HUES64 (cell line): ENCODE measurements around the gene UGP2.
A peak's percentile ranks its signal among the peaks of the same experiment; 100 is the strongest.
"Not testable (repeated sequence)": the region's sequence is repeated elsewhere in the genome, so short reads cannot be mapped to it uniquely, and the experiment has no call there.

ENCODE experiments used
- H3K27ac ChIP-seq: 2 replicates; pipeline ENCODE4 v1.7.0; 2013; ENCODE audit warnings: low read depth, low read length, inconsistent platforms
- H3K27me3 ChIP-seq: 2 replicates; pipeline ENCODE4 v1.6.1; 2013; ENCODE audit warnings: mild to moderate bottlenecking, low read length; ENCODE audit not compliant: insufficient read depth
- H3K36me3 ChIP-seq: 2 replicates; pipeline ENCODE4 v1.6.1; 2013; ENCODE audit warnings: mild to moderate bottlenecking, low read length; ENCODE audit not compliant: insufficient read depth
- H3K4me1 ChIP-seq: 2 replicates; pipeline ENCODE4 v1.6.1; 2013; ENCODE audit warnings: mild to moderate bottlenecking, low read length, moderate library complexity; ENCODE audit not compliant: insufficient read depth
- H3K4me3 ChIP-seq: 2 replicates; pipeline ENCODE4 v1.5.1; 2013; ENCODE audit warnings: mild to moderate bottlenecking, low read length, moderate library complexity
- H3K9ac ChIP-seq: 2 replicates; pipeline ENCODE4 v1.6.1; 2013; ENCODE audit warnings: mild to moderate bottlenecking, low read depth, low read length
- H3K9me3 ChIP-seq: 2 replicates; pipeline ENCODE4 v1.6.1; 2013; ENCODE audit warnings: low read depth, low read length; ENCODE audit not compliant: insufficient read depth
- WGBS: fragments of 150-250, 120-280 bp; methylation state at CpG from one replicate; pipeline ENCODE4 v1.1.7; 2013; ENCODE audit warnings: missing lambda C conversion rate; 5-methylcytosine and 5-hydroxymethylcytosine counted together

Gene UGP2

DNA sequence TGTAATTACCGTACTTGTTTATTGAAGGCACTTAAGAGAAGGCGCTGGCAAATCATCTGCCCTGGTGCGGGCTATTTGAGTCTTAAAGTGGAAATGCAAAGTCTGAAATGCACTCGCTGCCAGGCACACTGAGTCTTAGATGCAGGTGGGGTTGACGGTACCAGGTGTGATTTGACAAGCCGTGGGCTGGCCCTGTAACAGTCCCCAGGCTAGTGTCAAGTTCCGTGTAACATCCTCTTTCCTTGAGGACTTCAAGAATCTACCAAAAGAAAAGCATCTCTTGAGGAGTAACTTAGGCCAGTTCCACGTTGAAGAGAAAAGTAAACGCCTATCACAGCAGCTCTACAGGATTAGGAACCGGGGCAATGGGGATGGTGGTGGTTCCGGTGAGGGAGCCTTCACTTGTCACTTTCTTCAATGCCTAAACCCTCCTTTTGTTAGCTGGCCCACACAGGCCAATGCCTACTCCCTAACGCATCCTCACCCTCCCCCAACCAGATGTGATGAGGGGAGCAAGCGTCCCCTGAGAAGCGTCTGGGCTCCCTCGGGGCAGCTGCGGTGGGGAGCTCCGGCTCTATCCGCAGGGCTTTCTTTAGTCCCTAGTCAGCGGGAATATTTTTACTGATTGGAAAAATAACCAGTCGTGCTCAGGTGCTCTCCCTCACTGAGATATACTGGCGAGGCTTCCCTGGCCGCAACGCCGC is 1.5 kb upstream of the UGP2 start:
- Histone ChIP-seq H3K4me1 (peaks cover 12% of the 10 kb centered on the region; the same call in 1 of the 2 replicates), H3K9ac (peak overlapping the region; percentile 65), H3K27ac (peak overlapping the region; percentile 100), H3K9me3 (no peaks in the 10 kb centered on the region), H3K4me3 (peak overlapping the region; percentile 94), H3K27me3 (no peaks in the 10 kb centered on the region), H3K36me3 (no peaks in the 10 kb centered on the region)
- WGBS: 6% methylated on average over 24 of the region's 24 CpGs

DNA sequence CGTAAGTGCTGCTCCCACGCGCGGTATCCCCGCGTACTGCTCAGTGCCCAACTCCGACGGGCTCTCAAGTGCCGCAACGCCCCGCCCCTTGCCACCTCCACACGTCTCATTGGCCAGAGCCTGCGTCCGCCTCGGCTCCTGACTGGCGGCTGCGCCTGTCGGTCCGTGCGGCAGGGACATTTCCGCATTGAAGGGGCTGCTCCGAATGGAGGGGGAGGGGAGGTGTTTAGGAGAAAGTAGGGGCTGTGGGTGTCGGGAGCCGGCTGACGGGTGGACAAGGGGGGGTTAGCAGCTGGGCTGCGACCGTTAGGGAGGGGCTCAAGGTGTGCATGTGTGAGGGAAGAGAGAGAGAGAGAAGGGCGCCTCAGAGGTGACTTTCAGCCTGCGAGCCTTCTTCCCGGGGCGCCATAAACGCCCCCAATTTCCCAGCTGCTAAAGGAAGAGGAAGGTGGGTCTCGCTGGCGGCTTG is 877 bp upstream of the UGP2 start:
- Histone ChIP-seq H3K27ac (peak overlapping the region; percentile 100), H3K4me1 (peaks cover 18% of the 10 kb centered on the region), H3K9me3 (no peaks in the 10 kb centered on the region), H3K27me3 (no peaks in the 10 kb centered on the region), H3K9ac (peak overlapping the region; percentile 95), H3K36me3 (no peaks in the 10 kb centered on the region), H3K4me3 (peak overlapping the region; percentile 94)
- WGBS: under 1% methylated on average over 34 of the region's 34 CpGs

DNA sequence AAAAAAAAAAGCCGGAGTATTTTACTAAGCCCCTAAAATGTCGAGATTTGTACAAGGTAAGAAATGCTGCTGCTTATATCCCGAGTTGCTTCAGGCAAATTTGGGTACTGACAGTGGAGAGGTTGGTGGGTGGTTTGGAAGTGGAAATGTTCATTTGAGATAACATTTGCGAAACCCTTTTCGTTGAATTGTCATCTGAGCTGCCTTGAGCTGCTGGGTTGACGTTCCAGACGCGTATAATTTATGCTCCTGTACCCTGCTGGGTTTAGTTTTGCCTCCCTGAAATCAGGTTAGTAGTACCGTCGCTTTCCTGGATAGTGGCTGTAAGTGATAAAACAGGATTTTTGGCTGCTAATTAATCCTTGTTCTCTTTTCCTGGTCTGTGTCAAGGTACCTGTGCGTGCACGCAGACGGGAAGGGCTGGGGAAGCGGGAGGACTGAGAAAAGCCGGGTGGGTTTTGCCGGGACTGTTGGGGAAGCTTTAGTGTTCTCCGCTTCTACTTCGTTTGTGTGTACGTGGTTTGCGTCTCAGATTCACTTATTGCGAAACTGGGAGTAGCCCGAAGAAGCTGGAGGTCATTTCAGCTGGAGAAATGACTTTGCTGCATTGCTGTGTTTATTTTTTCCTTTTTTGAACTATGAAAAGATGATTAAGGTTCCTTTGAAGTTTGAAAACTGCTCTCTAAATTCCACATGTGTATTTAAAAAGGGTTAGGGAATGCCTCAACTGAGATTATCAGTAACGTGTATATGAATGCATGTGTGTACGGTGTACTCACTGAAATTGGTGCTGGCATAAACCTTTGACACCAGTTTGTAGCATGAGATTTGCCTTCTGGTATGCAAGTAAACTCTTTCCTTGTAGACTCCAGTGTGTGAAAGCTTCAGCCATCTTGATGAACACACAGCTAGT is 709 bp downstream of the UGP2 start:
- Histone ChIP-seq H3K4me1 (peaks cover 33% of the 10 kb centered on the region), H3K36me3 (no peaks in the 10 kb centered on the region; the same call in 1 of the 2 replicates), H3K27me3 (no peaks in the 10 kb centered on the region), H3K4me3 (peak overlapping the region; percentile 94), H3K9ac (peak overlapping the region; percentile 95), H3K27ac (peak overlapping the region; percentile 100), H3K9me3 (no peaks in the 10 kb centered on the region)
- under 1% methylated on average over 24 of the region's 24 CpGs for WGBS

DNA sequence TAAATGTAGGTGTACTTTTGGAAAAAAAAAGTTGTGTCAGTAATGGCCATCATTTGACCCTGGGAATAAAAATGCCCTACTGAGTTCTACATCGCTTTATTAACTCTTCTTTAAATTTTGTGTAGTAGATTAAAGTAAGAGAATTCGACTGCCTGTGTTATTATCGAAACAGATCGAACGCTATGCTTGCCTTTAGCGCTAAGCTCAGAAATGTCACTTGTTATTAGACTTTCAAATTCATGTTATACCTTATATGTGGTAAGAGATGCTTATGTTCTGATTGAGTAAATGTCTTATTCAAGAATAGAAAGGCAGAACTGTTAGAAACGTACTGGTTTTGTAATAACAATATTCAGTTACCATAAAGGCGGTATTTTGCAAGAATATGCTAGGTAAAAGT is 1.4 kb downstream of the UGP2 start:
- H3K36me3 ChIP-seq: no peaks in the 10 kb centered on the region; the same call in 1 of the 2 replicates
- WGBS: under 1% methylated on average over 6 of the region's 8 CpGs
- H3K4me3 ChIP-seq: peak overlapping the region; percentile 94
- peak overlapping the region; percentile 95 for H3K9ac ChIP-seq
- H3K4me1 ChIP-seq: peaks cover 37% of the 10 kb centered on the region
- H3K27me3 ChIP-seq: no peaks in the 10 kb centered on the region
- H3K9me3 ChIP-seq: no peaks in the 10 kb centered on the region
- H3K27ac ChIP-seq: no peak overlapping the region

DNA sequence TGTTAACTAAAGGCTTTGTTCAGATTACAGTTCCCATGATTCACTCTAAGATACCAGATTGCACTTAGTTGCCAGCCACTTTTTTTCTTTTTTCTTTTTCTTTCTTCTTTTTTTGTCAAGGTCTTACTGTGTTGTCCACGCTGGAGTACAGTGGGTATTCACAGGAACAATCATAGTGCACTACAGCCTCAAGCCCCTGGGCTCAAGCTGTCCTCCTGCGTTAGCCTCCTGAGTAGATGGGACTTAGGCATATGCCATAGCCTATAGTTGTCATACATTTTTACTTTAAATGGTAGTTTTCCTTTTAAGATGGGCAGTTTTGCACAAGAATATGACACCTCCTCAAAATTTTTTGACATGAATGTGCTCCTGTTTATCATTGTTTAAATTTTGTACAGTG is 2.1 kb downstream of the UGP2 start:
- Histone ChIP-seq H3K27ac (peak overlapping the region; percentile 93; the same call in 1 of the 2 replicates), H3K4me3 (peak overlapping the region; percentile 94), H3K9me3 (no peaks in the 10 kb centered on the region), H3K36me3 (no peaks in the 10 kb centered on the region; the same call in 1 of the 2 replicates), H3K9ac (peak overlapping the region; percentile 95), H3K4me1 (peaks cover 41% of the 10 kb centered on the region), H3K27me3 (no peaks in the 10 kb centered on the region)
- WGBS: 20% methylated on average over 1 of the region's 2 CpGs

DNA sequence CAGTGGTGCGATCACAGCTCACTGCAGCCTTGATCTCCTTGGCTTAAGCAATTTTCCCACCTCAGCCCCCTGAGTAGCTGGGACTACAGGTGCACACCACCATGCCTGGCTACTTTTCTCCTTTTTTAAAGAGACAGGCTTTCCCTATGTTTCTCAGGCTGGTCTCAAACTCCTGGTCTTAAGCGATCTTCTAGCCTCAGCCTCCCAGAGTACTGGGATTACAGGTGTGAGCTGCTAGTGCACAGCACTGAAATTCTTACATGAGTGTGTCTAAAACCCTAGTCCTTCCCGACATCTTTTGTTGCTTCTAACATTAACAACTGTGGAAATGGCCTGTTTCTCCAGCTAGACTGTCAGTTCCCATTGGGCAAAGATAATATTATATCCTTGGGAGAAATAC is 2.9 kb downstream of the UGP2 start:
- H3K36me3 ChIP-seq: no peaks in the 10 kb centered on the region; the same call in 1 of the 2 replicates
- peak overlapping the region; percentile 94 for H3K4me3 ChIP-seq
- no peaks in the 10 kb centered on the region for H3K9me3 ChIP-seq
- 22% methylated on average over 3 of the region's 3 CpGs for WGBS
- no peaks in the 10 kb centered on the region for H3K27me3 ChIP-seq
- H3K9ac ChIP-seq: peak overlapping the region; percentile 95
- peaks cover 47% of the 10 kb centered on the region for H3K4me1 ChIP-seq
- H3K27ac ChIP-seq: peak overlapping the region; percentile 93; the same call in 1 of the 2 replicates

DNA sequence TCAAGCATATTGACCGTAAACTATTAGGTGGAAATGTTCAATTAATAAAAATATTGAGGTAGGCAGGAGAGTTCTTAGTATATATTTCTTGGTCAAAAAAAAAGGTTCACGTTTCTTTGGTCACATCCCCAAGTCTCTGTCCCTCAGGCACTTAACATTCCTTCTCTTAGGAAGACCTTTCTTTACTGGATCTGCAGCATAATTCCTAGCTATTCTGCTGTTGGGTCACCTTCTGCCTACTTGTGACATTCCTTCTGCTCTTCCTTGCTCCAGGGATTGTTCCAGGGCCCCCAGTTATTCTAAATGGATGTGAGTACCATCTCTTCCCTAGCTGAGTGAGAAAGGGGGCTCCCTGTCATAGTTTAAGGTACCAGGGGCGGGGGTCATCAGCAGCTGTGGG is 4.2 kb downstream of the UGP2 start:
- 54% methylated on average over 3 of the region's 3 CpGs for WGBS
- H3K4me3 ChIP-seq: peak overlapping the region; percentile 94
- peaks cover 53% of the 10 kb centered on the region for H3K4me1 ChIP-seq
- H3K36me3 ChIP-seq: no peaks in the 10 kb centered on the region; the same call in 1 of the 2 replicates
- H3K9me3 ChIP-seq: no peaks in the 10 kb centered on the region
- H3K27ac ChIP-seq: peak overlapping the region; percentile 93
- peak overlapping the region; percentile 95 for H3K9ac ChIP-seq
- H3K27me3 ChIP-seq: no peaks in the 10 kb centered on the region

DNA sequence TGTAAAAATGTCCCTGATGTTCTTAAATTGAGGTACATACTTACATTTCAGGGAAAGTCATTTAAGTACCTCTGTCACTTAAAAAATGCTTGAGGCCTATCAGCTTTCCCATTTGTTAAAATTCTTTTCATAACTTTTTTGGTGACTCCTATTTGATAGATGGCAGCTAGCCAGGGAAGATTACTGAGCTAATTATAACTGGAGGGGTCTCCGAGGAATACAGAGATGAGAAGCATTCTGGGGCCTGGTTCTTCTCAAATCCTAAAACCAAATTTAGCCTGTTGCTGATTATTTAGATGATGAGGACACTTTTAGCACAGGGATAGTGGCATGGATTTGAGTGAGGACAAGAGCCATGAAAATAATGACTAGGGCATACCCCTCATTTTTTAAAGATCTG is 4.8 kb downstream of the UGP2 start:
- peak overlapping the region; percentile 94 for H3K4me3 ChIP-seq
- H3K27me3 ChIP-seq: no peaks in the 10 kb centered on the region
- peaks cover 60% of the 10 kb centered on the region for H3K4me1 ChIP-seq
- 47% methylated on average over 1 of the region's 1 CpG for WGBS
- peak overlapping the region; percentile 93 for H3K27ac ChIP-seq
- H3K9me3 ChIP-seq: no peaks in the 10 kb centered on the region
- H3K9ac ChIP-seq: peak overlapping the region; percentile 95
- no peaks in the 10 kb centered on the region; the same call in 1 of the 2 replicates for H3K36me3 ChIP-seq

DNA sequence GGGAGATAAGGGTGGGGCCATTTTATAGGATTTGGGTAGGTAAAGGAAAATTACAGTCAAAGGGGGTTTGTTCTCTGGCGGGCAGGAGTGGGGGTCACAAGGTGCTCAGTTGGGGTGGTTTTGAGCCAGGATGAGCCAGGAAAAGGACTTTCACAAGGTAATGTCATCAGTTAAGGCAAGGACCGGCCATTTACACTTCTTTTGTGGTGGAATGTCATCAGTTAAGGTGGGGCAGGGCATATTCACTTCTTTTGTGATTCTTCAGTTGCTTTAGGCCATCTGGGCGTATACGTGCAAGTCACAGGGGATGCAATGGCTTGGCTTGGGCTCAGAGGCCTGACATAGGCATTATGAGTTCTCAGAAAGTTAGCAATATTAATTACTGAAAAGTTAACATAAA is 5.9 kb downstream of the UGP2 start:
- peak overlapping the region; percentile 95 for H3K9ac ChIP-seq
- WGBS: 12% methylated on average over 4 of the region's 4 CpGs
- peak overlapping the region; percentile 94; the same call in 1 of the 2 replicates for H3K4me3 ChIP-seq
- not testable (repeated sequence) for H3K27me3 ChIP-seq, H3K9me3 ChIP-seq, H3K36me3 ChIP-seq
- peaks cover 70% of the 10 kb centered on the region for H3K4me1 ChIP-seq
- H3K27ac ChIP-seq: peak overlapping the region; percentile 98

DNA sequence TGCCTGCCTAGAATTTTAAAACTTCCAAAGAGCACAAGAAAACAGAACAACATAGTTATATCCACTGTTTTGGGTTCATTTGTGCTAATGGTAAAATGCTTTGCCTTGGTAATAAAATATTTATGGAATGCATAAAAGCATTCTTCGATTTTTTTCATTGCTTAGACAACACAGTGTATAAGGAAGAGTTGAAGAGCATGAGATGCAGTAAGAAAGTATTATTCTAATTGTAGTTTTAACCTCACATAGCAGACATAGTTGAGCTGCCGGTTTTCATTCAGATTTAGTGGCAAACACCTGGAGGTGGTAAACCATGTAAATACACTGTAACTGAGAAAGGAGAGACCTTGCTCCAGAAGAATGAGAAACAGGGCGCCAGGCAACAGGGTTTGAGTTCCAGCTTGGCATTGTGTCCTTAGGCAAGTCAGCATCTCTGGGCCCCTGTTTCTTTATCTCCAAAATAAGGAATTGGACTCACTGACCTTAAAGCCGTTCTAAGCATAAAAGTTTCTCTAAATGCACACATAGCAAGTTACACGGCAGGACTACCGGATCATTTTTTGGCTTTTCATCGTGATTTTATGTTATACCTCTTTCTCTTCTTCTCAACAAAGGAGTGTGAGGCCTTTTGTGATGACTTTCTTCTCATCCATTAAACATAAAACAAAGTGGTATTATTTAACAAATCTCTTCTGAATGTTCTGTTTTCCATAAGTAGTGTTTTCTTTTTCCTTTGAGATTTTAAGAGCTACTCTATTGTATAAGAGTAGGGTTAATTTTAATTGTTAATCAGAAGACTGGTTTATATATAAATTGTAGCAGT is 7.9 kb downstream of the UGP2 start:
- peak overlapping the region; percentile 68 for H3K9ac ChIP-seq
- peaks cover 91% of the 10 kb centered on the region for H3K4me1 ChIP-seq
- H3K27me3 ChIP-seq: no peaks in the 10 kb centered on the region
- peak overlapping the region; percentile 34 for H3K4me3 ChIP-seq
- peaks cover 10% of the 10 kb centered on the region; the same call in 1 of the 2 replicates for H3K36me3 ChIP-seq
- peak overlapping the region; percentile 98 for H3K27ac ChIP-seq
- WGBS: 6% methylated on average over 7 of the region's 7 CpGs
- H3K9me3 ChIP-seq: no peaks in the 10 kb centered on the region
